GM10266 (cell line): ENCODE results near the gene NACA.

ENCODE experiments used
- DNase-seq: peaks from one replicate; pipeline ENCODE4 v3.0.0; 2012; ENCODE audit errors: extremely low spot score
- CTCF ChIP-seq: IDR thresholded peaks from 2 replicates; pipeline ENCODE4 v1.5.1; 2012; ENCODE audit warnings: mild to moderate bottlenecking, low read depth; ENCODE audit not compliant: control insufficient read depth, insufficient read depth; ENCODE audit errors: missing control alignments

Gene NACA

DNA sequence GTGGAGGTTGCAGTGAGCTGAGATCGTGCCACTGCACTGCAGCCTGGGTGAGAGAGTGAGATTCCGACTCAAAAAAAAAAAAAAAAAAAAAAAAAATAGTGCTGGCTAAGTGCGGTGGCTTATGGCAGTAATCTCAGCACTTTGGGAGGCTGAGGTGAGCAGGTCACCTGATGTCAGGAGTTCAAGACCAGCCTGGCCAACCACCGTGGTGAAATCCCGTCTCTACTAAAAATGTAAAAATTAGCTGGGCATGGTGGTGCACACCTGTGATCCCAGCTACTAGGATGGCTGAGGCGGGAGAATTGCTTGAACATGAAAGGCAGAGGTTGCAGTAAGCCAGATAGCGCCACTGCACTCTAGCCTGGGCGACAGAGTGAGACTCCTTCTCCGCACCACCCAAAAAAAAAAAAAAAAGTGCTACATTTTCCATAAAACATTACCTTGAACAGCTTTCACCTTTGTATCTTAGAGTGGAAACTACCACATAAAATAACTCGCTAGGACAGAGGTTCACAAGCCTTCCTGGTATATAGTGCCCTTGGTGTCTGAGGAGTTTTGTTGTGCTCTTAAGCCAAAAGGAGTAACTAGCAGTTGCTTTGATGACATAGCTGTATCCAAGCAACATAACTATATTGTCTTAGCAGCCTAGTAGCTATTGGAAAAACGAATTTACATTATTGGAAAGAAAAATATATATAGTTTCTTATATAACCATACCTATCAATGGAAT is 48.1 kb downstream of the NACA start:
- no peak for TF ChIP-seq CTCF
- DNase-seq = no peak

- no peak for DNase-seq
- TF ChIP-seq CTCF = no peak
Measured at GRCh38 chr12:56671608-56672007, 53.5 kb downstream of the NACA start.

DNA sequence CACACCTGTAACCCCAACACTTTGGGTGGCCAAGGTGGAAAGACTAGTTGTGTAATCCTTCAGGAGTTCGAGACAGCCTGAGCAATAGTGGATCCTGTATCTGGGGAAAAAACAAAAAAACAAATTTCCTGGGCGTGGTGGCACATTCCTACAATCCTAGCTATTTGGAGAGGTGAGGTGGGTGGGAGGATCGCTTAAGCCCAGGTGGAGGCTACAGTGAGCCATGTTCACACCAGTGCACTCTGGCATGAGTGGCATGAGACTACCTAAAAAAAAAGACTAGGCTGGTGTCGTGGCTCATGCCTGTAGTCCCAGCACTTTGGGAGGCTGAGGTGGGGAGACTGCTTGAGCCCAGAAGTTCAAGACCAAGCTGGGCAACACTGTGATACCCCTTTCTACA is 54.3 kb downstream of the NACA start:
- no peak for TF ChIP-seq CTCF

GRCh38 chr12:56668197-56668457 is 57.0 kb downstream of the NACA start:
- DNase-seq = no peak
- TF ChIP-seq CTCF = no peak

More for the DNA sequence above, 54.3 kb downstream of the NACA start:
- DNase-seq = no peak
